Omental fat pad (tissue), 4 donors: ENCODE results near the gene RREB1. TPM values are rescaled to one million over a fixed set of nuclear protein-coding genes. Genes with fewer than 3 reads are reported as not detected.

Experiments
- ATAC-seq: fragments of 150-250 bp; one replicate; pipeline ENCODE4 v1.9.1; 2016; ENCODE audit warnings: mild to moderate bottlenecking, moderate library complexity; ENCODE audit not compliant: low FRiP score
- DNase-seq: peaks from one replicate; pipeline ENCODE4 v3.0.0-alpha.2; 2019; ENCODE audit warnings: low spot score
- total RNA-seq, 4 donors: library from RNA; depleted of rRNA; stranded (reverse); fragments of >200 nt; gene quantifications; one replicate each; pipeline ENCODE4 v1.1.0, GENCODE V29; 2016
- TF ChIP-seq, protein P1 (sequence below), 3 donors: fragments of 450-650 bp; IDR thresholded peaks; one replicate each; pipeline ENCODE4 v1.5.1; 2016 to 2017; ENCODE audit warnings: antibody characterized with exemption in 3 of 3, mild to moderate bottlenecking in 3 of 3, moderate library complexity in 2 of 3

The RREB1 gene
- total RNA-seq, 4 donors from 2014 or later = 24.9 to 48.1 (median 40.6) TPM

GRCh38 chr6:7138046-7138531, 30.3 kb downstream of the RREB1 start:
- TF ChIP-seq, protein P1, sequence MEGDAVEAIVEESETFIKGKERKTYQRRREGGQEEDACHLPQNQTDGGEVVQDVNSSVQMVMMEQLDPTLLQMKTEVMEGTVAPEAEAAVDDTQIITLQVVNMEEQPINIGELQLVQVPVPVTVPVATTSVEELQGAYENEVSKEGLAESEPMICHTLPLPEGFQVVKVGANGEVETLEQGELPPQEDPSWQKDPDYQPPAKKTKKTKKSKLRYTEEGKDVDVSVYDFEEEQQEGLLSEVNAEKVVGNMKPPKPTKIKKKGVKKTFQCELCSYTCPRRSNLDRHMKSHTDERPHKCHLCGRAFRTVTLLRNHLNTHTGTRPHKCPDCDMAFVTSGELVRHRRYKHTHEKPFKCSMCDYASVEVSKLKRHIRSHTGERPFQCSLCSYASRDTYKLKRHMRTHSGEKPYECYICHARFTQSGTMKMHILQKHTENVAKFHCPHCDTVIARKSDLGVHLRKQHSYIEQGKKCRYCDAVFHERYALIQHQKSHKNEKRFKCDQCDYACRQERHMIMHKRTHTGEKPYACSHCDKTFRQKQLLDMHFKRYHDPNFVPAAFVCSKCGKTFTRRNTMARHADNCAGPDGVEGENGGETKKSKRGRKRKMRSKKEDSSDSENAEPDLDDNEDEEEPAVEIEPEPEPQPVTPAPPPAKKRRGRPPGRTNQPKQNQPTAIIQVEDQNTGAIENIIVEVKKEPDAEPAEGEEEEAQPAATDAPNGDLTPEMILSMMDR (IDR thresholded peaks at IDR 0.05) = no peak
- ATAC-seq (no peak), DNase-seq (no peak)

- ATAC-seq = no peak
- DNase-seq = no peak
- TF ChIP-seq, protein P1 (IDR thresholded peaks at IDR 0.05) = no peak
These were observed 31.2 kb downstream of the RREB1 start for GRCh38 chr6:7138921-7139358.

GRCh38 chr6:7139835-7140470, 32.2 kb downstream of the RREB1 start:
- DNase-seq (no peak), ATAC-seq (no peak)
- TF ChIP-seq, protein P1 (IDR thresholded peaks at IDR 0.05) = no peak

GRCh38 chr6:7140631-7141378, 33.0 kb downstream of the RREB1 start:
- TF ChIP-seq, protein P1 (IDR thresholded peaks at IDR 0.05) = no peak
- peak; percentile 94 for ATAC-seq
- DNase-seq = peak; percentile 63

GRCh38 chr6:7142228-7142801, 34.6 kb downstream of the RREB1 start:
- TF ChIP-seq, protein P1 (IDR thresholded peaks at IDR 0.05) = no peak
- no peak for DNase-seq
- no peak for ATAC-seq

DNA sequence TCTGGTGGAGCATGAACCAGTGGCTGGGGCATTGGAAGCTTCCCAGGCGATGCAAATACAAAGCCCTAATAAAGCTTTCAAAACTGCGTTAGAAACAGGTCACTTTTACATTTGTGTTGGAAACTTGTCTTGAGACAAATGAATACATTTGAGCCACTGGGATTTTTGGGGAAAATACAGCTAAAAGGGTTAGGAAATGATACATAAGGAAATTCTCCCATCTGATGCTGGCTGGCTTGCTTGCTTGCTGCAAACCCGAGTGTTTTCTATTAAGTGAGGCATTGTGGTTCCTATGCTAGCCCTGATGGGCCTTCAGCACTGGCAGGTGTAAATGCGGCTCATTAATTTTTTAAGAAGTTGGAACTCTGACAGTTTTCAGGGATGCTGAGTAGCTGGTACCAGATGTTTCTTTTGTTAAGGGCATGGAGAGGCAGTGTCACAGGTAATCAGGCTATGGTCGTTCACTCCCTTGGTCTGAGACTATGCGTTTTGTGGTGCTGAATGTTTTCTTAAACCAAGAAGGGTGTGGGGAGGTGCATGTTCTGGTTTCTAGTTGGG, 35.2 kb downstream of the RREB1 start:
- TF ChIP-seq, protein P1 (IDR thresholded peaks at IDR 0.05) = no peak
- DNase-seq (no peak), ATAC-seq (no peak)
